OCI-LY1 (cell line): ENCODE results near the gene CERS6.

Experiments used
- H2AFZ ChIP-seq: fragments of 200-600 bp; sonication (generic), shearing (Covaris generic); 2 replicates; pipeline ENCODE4 v1.6.0; 2014; ENCODE audit warnings: antibody characterized with exemption, mild to moderate bottlenecking, low read length
- H3F3A ChIP-seq: fragments of 200-600 bp; sonication (generic), shearing (Covaris generic); 2 replicates; pipeline ENCODE4 v1.6.0; 2014; ENCODE audit warnings: mild to moderate bottlenecking, antibody characterized with exemption, low read length, moderate library complexity; ENCODE audit not compliant: insufficient read depth
- H3K27ac ChIP-seq: fragments of 200-600 bp; sonication (generic); 2 replicates; pipeline ENCODE4 v1.5.1; 2014; ENCODE audit warnings: low read length, mixed run types, mild to moderate bottlenecking, low read depth; ENCODE audit not compliant: poor library complexity, severe bottlenecking
- H3K27me3 ChIP-seq: fragments of 200-600 bp; sonication (generic); 2 replicates; pipeline ENCODE4 v1.6.0; 2014; ENCODE audit warnings: antibody characterized with exemption, mild to moderate bottlenecking, low read length, moderate library complexity; ENCODE audit not compliant: insufficient read depth
- H3K36me3 ChIP-seq: fragments of 200-600 bp; sonication (generic); 2 replicates; pipeline ENCODE4 v1.6.1; 2014; ENCODE audit warnings: mild to moderate bottlenecking, antibody characterized with exemption, low read length, moderate library complexity, mixed read lengths; ENCODE audit not compliant: insufficient read depth
- H3K4me1 ChIP-seq: fragments of 200-600 bp; sonication (generic); 2 replicates; pipeline ENCODE4 v1.5.1; 2014; ENCODE audit warnings: mild to moderate bottlenecking, low read length, moderate library complexity; ENCODE audit not compliant: insufficient read depth, severe bottlenecking
- H3K4me2 ChIP-seq: fragments of 200-600 bp; sonication (generic), shearing (Covaris generic); 2 replicates; pipeline ENCODE4 v1.6.1; 2014; ENCODE audit warnings: low read length
- H3K4me3 ChIP-seq: fragments of 200-600 bp; sonication (generic); 2 replicates; pipeline ENCODE4 v1.5.1; 2014; ENCODE audit warnings: low read length, low read depth, mild to moderate bottlenecking, mixed read lengths; ENCODE audit not compliant: poor library complexity, severe bottlenecking
- H3K79me2 ChIP-seq: fragments of 200-600 bp; shearing (Covaris generic); 2 replicates; pipeline ENCODE4 v1.6.1; 2016; ENCODE audit warnings: mixed run types, low read length, mixed read lengths; ENCODE audit not compliant: insufficient read depth
- H3K9ac ChIP-seq: fragments of 200-600 bp; sonication (generic), shearing (Covaris generic); 2 replicates; pipeline ENCODE4 v1.6.1; 2014; ENCODE audit warnings: mild to moderate bottlenecking, low read length, mixed read lengths
- H3K9me2 ChIP-seq: fragments of 200-600 bp; sonication (generic), shearing (Covaris generic); 2 replicates; pipeline ENCODE4 v1.6.1; 2014; ENCODE audit warnings: low read depth, mild to moderate bottlenecking, low read length, mixed read lengths
- H3K9me3 ChIP-seq: fragments of 200-600 bp; shearing (Covaris generic); 2 replicates; pipeline ENCODE4 v1.6.1; 2014; ENCODE audit warnings: low read length, mixed read lengths
- H4K20me1 ChIP-seq: fragments of 200-600 bp; sonication (generic), shearing (Covaris generic); 2 replicates; pipeline ENCODE4 v1.6.0; 2016; ENCODE audit warnings: mild to moderate bottlenecking, low read length; ENCODE audit not compliant: insufficient read depth
- CTCF ChIP-seq: fragments of 200-600 bp; sonication (generic), shearing (Covaris generic); IDR thresholded peaks from 2 replicates; pipeline ENCODE4 v1.5.1; 2017; ENCODE audit warnings: mild to moderate bottlenecking, antibody characterized with exemption, low read length, moderate library complexity, mixed read lengths
- EZH2 ChIP-seq: fragments of 200-600 bp; sonication (generic), shearing (Covaris generic); IDR thresholded peaks from 2 replicates; pipeline ENCODE4 v1.8.0; 2017; ENCODE audit warnings: borderline replicate concordance, mixed run types, mild to moderate bottlenecking, antibody characterized with exemption, low read length, moderate library complexity, mixed read lengths

CERS6 gene

GRCh38 chr2:168712053-168712452, 256.0 kb downstream of the CERS6 start:
- no peak overlapping the region for H3K27ac ChIP-seq
- H3K4me2 ChIP-seq: no peak overlapping the region
- H3K4me1 ChIP-seq: no peaks in the 10 kb centered on the region
- no peak overlapping the region for H3K4me3 ChIP-seq
- no peak overlapping the region for H2AFZ ChIP-seq
- no peaks in the 10 kb centered on the region for H3K79me2 ChIP-seq
- no peaks in the 10 kb centered on the region for H3K9me2 ChIP-seq
- H3K9ac ChIP-seq: no peak overlapping the region
- no peaks in the 10 kb centered on the region for H3K27me3 ChIP-seq
- TF ChIP-seq CTCF (no peak), EZH2 (no peak)
- H3K36me3 ChIP-seq: no peaks in the 10 kb centered on the region
- no peaks in the 10 kb centered on the region for H4K20me1 ChIP-seq
- H3K9me3 ChIP-seq: no peaks in the 10 kb centered on the region
- no peaks in the 10 kb centered on the region for H3F3A ChIP-seq

DNA sequence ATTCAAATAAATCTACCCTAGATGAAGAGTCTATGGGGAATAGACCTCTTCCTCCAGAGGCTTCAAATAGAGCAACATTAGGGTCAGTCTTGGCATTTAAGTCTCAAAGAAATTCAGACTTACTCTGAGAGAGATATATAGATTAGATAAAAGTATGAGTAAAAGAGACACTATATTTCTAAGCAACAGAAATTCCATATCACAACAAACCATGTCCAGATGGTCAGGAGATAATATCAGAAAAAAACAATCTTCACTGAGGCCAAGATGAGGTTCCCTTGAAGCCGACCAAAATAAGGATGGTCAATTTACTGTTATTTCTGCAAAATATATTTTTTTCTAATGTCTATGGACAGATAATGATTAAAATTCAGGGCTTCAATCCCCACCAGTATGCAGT, 257.3 kb downstream of the CERS6 start:
- H3K27ac ChIP-seq: no peak overlapping the region
- no peak overlapping the region for H3K4me2 ChIP-seq
- H3K27me3 ChIP-seq: no peaks in the 10 kb centered on the region
- H3K4me3 ChIP-seq: no peak overlapping the region
- H3K9me3 ChIP-seq: no peaks in the 10 kb centered on the region
- H3K9me2 ChIP-seq: no peaks in the 10 kb centered on the region
- H3K4me1 ChIP-seq: no peaks in the 10 kb centered on the region
- no peak overlapping the region for H3K9ac ChIP-seq
- no peaks in the 10 kb centered on the region for H4K20me1 ChIP-seq
- no peak overlapping the region for H2AFZ ChIP-seq
- no peaks in the 10 kb centered on the region for H3K36me3 ChIP-seq
- no peaks in the 10 kb centered on the region for H3F3A ChIP-seq
- no peaks in the 10 kb centered on the region for H3K79me2 ChIP-seq
- TF ChIP-seq CTCF (no peak), EZH2 (no peak)

- no peaks in the 10 kb centered on the region for H3K36me3 ChIP-seq
- H3K9me2 ChIP-seq: no peaks in the 10 kb centered on the region
- H3K9ac ChIP-seq: no peak overlapping the region
- H2AFZ ChIP-seq: no peak overlapping the region
- H3K4me2 ChIP-seq: no peak overlapping the region
- H3K27me3 ChIP-seq: no peaks in the 10 kb centered on the region
- H3K27ac ChIP-seq: no peak overlapping the region
- no peaks in the 10 kb centered on the region for H4K20me1 ChIP-seq
- no peaks in the 10 kb centered on the region for H3F3A ChIP-seq
- H3K4me3 ChIP-seq: no peak overlapping the region
- no peaks in the 10 kb centered on the region for H3K4me1 ChIP-seq
- no peaks in the 10 kb centered on the region for H3K9me3 ChIP-seq
- H3K79me2 ChIP-seq: no peaks in the 10 kb centered on the region
- TF ChIP-seq CTCF: no peak
- no peak for TF ChIP-seq EZH2
Observed at GRCh38 chr2:168715849-168716248, 259.8 kb downstream of the CERS6 start.
